GM21447 (cell line): ENCODE results near the gene EBF4.

Source experiments
- ATAC-seq: cut with Tn5 transposase; IDR thresholded peaks from one replicate; pipeline ENCODE4 v1.9.1; 2021; ENCODE audit not compliant: unreplicated experiment

The EBF4 gene

GRCh38 chr20:2793471-2793870, 100.9 kb downstream of the EBF4 start:
- ATAC-seq, result no peak

- no peak for ATAC-seq
Observed at GRCh38 chr20:2794202-2794748, 101.7 kb downstream of the EBF4 start.

DNA sequence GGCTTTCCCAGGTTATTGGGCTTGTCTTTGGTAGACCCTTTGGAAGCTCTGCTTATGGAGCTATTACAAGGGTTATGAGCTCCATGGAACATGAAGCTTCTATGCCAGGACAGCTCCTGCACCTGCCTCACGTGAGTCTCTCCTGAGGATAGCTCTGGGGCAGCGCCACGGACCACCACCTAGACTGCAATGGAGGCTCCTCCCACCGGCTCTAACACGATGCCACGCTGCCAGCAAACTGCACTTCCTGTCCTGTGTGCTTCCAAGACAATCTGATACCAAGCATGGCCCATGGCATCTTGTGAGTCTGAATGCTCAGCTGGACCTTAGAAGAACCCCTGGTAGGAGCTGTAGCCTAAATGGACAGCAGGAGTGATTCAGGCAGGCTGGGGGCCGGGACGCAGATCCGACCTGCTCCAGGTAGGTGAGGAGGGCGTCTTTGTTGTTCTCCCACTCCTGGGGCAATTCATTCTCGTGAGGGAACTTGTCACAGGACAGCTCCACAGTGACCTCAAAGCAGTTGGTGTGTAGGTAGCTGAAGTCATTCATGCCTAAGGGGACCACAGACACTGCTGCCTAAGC, 102.4 kb downstream of the EBF4 start:
- no peak for ATAC-seq

- ATAC-seq, result no peak
Observed at GRCh38 chr20:2795451-2795850, 102.9 kb downstream of the EBF4 start.

- ATAC-seq, result no peak
Observed at GRCh38 chr20:2796011-2796660, 103.6 kb downstream of the EBF4 start.

GRCh38 chr20:2797136-2797983, 104.8 kb downstream of the EBF4 start:
- no peak for ATAC-seq

DNA sequence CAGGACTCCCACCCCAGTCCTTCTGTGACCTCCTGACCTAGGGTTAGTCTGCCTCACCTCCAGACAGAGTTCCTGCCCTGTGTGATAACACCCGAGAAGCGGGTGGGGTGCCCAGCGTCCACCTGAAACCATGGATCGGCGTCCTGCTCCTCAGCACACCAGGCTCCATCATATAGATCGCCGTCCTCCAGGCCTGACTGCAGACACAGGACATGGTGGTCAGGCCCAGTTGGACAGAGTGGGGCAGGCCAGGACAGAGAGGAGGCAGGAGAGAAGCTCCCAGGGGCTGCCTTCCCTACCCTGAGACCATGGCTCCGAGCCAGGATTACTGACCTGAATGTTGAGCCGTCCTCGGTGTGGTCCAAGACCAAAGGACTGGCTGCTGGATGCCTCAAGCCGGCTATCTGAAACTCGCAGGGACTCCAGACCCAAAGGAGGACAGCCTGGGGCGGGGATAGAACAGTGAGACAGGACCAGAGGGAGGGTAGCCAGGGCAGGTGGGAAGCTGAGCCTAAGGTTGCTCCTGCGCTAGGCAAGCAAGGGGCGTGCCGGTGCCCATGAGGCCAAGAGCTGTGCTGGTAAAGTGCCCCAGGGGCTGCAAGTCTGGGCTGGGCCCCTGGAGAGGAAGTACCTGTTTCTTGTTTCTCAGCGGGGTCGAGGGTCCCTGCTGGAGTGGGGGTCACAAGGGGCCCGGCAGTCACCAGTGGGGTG, 105.7 kb downstream of the EBF4 start:
- no peak for ATAC-seq

GRCh38 chr20:2798814-2799213, 106.2 kb downstream of the EBF4 start:
- no peak for ATAC-seq

GRCh38 chr20:2799271-2799670, 106.7 kb downstream of the EBF4 start:
- no peak for ATAC-seq

- ATAC-seq, result peak; percentile 5
Observed at GRCh38 chr20:2799688-2800520, 107.3 kb downstream of the EBF4 start.

DNA sequence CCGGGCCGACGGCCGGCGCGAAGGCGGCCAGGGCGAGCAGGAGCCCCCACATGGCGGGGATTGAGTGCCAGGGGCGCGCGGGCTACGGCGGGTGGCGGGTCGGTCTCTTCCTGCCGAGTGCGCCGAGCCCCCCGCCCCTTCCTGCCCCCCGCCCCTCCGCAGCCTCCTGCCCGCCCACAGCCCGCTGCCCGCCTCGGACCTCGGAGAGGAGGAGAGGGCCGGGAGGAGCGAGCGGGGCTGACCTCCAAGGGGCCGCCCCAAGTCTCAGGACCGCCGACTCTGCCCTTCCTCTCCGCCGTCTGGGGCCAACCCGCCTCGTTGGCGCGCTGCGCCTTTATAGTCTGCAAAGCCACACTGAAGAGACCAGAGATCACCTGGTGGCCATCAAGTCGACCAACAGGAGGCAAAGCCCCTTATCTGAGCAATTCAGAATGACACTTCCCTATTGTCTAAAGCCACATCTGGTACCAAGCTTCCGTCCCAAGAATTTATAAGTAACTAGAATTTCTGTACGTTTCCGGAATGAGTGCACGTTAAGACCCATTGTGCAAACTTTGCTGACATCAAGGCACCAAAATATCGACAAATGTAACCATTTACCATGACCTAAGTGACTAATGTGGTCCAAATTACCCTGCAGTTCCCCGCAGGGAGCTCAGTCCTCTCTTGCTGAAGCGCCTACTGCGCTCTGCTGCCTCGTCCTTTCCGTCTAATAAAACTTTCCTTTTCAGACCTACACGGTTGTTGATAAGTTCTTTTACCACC, 108.1 kb downstream of the EBF4 start, which contains the start of gene CPXM1:
CPXM1 (minus strand) TSS at position 107 of the 765 bp plus-strand sequence; CDS start at position 52, 55 bp downstream.
- peak; percentile 54 for ATAC-seq

GRCh38 chr20:2801286-2801728, 108.7 kb downstream of the EBF4 start:
- no peak for ATAC-seq

DNA sequence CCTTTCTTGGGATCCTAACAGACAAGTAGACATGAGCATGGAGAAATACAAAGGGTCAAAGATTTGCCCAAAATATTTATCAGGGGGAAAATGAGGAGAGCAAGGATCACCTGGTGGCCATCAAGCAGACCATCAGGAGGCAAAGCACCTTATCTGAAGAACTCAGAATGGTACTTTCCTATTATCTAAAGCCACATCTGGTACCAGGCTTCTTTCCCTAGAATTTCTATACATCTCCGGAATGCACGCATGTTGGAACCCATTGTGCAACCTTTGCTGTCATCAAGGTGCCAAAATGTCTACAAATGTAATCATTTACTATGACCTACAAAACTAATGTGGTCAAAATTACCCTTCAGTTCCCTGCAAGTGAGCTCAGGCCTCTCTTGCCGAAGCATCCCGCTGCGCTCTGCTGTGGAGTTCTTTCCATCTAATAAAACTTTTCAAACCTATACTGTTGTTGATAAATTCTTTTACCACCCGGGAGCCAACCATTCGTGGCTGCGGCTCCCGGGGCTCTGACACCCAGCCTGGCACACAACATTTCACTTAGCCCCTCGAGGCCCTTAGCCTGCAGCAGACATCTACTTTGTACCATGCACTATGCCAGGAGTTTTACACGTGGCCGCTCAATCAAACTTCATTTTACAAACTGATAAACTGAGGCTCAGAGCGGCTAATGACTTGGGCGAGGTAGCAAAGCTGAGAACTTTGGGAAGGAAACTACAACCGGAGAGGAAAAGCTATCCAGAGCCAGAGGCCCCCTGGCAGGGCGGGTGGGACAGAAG, 111.7 kb downstream of the EBF4 start:
- no peak for ATAC-seq

GRCh38 chr20:2804852-2805688, 112.5 kb downstream of the EBF4 start:
- no peak for ATAC-seq

- no peak for ATAC-seq
Observed at GRCh38 chr20:2805689-2806350, 113.2 kb downstream of the EBF4 start.

GRCh38 chr20:2806351-2806701, 113.7 kb downstream of the EBF4 start:
- no peak for ATAC-seq

DNA sequence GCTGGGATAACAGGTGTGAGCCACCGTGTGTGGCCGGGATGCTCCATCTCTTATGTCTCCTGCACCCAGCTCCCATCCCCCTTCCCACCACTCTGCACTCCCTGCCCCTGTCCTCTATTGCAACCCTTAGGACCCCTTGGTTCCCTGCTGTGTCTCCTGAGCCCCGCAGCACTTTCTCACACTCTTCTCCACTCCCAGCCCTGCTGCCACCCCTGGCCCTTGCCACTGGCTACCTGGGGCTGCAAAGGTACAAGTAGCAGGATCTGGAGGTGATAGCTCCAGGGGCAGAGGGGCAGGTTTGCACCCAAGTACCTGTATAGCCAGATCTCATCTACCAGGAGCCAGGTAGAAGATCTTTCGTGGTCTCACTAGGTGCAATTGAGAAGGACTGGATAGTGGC, 114.4 kb downstream of the EBF4 start:
- ATAC-seq, result no peak
